ENCODE results near the gene EPOP. TPM values are rescaled to one million over a fixed set of nuclear protein-coding genes. Genes with fewer than 3 reads are reported as not detected.

The EPOP gene
- total and polyA plus RNA-seq, 2 of the 13 experiments (the other 11 are each of a cell fraction or from before 2014, with no cell fraction given) = 14.7 to 37.8 TPM

DNA sequence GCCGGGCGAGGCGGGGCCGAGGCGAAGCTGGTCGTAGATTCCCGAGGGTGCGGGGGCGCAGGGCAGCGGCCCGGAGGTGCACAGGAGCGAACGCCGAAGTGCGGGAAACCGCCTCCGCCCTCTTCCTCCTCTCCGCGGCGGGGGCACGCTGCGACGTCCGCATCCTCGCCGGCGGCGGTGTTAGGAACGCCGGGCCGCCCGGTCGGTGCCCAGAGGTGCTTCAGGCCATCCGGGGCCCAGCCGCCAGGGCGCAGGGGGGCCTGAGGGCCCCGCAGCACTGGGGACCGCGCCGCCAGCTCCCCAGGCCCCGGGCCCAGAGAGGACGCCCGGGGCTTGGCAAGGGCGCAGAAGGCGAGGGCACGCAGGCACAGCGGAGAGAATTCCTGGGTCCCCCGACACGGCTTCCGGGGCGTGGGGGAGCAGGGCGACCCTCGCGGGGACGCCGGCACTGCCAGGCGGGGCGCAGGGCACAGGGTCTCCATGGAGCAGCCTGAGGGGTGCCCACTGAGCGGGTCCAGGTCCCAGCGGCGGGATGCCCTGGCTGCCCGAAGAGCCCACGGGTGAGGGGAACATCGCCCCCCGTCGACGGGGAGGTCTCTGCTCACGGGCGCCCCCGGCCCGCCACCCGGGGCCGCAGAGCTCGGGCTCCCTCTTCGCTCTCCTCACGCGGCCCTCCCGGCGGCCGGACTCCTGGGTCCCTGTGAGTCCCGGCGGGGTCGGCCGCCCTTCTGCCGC lies 576 bp downstream of the EPOP start (continued):
- TF ChIP-seq, protein P1, sequence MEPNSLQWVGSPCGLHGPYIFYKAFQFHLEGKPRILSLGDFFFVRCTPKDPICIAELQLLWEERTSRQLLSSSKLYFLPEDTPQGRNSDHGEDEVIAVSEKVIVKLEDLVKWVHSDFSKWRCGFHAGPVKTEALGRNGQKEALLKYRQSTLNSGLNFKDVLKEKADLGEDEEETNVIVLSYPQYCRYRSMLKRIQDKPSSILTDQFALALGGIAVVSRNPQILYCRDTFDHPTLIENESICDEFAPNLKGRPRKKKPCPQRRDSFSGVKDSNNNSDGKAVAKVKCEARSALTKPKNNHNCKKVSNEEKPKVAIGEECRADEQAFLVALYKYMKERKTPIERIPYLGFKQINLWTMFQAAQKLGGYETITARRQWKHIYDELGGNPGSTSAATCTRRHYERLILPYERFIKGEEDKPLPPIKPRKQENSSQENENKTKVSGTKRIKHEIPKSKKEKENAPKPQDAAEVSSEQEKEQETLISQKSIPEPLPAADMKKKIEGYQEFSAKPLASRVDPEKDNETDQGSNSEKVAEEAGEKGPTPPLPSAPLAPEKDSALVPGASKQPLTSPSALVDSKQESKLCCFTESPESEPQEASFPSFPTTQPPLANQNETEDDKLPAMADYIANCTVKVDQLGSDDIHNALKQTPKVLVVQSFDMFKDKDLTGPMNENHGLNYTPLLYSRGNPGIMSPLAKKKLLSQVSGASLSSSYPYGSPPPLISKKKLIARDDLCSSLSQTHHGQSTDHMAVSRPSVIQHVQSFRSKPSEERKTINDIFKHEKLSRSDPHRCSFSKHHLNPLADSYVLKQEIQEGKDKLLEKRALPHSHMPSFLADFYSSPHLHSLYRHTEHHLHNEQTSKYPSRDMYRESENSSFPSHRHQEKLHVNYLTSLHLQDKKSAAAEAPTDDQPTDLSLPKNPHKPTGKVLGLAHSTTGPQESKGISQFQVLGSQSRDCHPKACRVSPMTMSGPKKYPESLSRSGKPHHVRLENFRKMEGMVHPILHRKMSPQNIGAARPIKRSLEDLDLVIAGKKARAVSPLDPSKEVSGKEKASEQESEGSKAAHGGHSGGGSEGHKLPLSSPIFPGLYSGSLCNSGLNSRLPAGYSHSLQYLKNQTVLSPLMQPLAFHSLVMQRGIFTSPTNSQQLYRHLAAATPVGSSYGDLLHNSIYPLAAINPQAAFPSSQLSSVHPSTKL (CRISPR knock-in tag; IDR thresholded peaks at IDR 0.05) = 0 out of 2 replicates have a peak, but pooled peaks have one; percentile 4
- no peak; the same call in 1 of the 2 replicates for TF ChIP-seq HOXD1 (CRISPR knock-in tag; IDR thresholded peaks at IDR 0.05)
- TF ChIP-seq GZF1 (CRISPR knock-in tag; IDR thresholded peaks at IDR 0.05) = no peak
- no peak for TF ChIP-seq ZNF136 (CRISPR knock-in tag; IDR thresholded peaks at IDR 0.05; ENCODE audit: low read depth)
- no peak for TF ChIP-seq REXO4 (CRISPR knock-in tag; IDR thresholded peaks at IDR 0.05; ENCODE audit: borderline replicate concordance)
- TF ChIP-seq ZNF343 (CRISPR knock-in tag; IDR thresholded peaks at IDR 0.05) = 0 out of 2 replicates have a peak, but pooled peaks have one; percentile 39
- no peak for TF ChIP-seq MIXL1 (CRISPR knock-in tag; IDR thresholded peaks at IDR 0.05)
- no peak for TF ChIP-seq ARHGAP35 (CRISPR knock-in tag; IDR thresholded peaks at IDR 0.05; ENCODE audit: borderline replicate concordance)
- TF ChIP-seq RARA (CRISPR knock-in tag; IDR thresholded peaks at IDR 0.05) = no peak
- TF ChIP-seq HNRNPLL (IDR thresholded peaks at IDR 0.05; ENCODE audit: low read depth, low read length, poor library complexity, severe bottlenecking) = no peak
- TF ChIP-seq ZNF180 (CRISPR knock-in tag; IDR thresholded peaks at IDR 0.05; ENCODE audit: borderline replicate concordance, low read depth) = no peak
- TF ChIP-seq FOXC1 (CRISPR knock-in tag; IDR thresholded peaks at IDR 0.05; ENCODE audit: borderline replicate concordance) = no peak
- TF ChIP-seq, protein P2, sequence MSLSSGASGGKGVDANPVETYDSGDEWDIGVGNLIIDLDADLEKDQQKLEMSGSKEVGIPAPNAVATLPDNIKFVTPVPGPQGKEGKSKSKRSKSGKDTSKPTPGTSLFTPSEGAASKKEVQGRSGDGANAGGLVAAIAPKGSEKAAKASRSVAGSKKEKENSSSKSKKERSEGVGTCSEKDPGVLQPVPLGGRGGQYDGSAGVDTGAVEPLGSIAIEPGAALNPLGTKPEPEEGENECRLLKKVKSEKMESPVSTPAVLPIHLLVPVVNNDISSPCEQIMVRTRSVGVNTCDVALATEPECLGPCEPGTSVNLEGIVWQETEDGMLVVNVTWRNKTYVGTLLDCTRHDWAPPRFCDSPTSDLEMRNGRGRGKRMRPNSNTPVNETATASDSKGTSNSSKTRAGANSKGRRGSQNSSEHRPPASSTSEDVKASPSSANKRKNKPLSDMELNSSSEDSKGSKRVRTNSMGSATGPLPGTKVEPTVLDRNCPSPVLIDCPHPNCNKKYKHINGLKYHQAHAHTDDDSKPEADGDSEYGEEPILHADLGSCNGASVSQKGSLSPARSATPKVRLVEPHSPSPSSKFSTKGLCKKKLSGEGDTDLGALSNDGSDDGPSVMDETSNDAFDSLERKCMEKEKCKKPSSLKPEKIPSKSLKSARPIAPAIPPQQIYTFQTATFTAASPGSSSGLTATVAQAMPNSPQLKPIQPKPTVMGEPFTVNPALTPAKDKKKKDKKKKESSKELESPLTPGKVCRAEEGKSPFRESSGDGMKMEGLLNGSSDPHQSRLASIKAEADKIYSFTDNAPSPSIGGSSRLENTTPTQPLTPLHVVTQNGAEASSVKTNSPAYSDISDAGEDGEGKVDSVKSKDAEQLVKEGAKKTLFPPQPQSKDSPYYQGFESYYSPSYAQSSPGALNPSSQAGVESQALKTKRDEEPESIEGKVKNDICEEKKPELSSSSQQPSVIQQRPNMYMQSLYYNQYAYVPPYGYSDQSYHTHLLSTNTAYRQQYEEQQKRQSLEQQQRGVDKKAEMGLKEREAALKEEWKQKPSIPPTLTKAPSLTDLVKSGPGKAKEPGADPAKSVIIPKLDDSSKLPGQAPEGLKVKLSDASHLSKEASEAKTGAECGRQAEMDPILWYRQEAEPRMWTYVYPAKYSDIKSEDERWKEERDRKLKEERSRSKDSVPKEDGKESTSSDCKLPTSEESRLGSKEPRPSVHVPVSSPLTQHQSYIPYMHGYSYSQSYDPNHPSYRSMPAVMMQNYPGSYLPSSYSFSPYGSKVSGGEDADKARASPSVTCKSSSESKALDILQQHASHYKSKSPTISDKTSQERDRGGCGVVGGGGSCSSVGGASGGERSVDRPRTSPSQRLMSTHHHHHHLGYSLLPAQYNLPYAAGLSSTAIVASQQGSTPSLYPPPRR (CRISPR knock-in tag; IDR thresholded peaks at IDR 0.05; ENCODE audit: borderline replicate concordance) = no peak
- TF ChIP-seq MYNN (CRISPR knock-in tag; IDR thresholded peaks at IDR 0.05; ENCODE audit: low read depth) = no peak
- no peak for TF ChIP-seq ZNF704 (CRISPR knock-in tag; IDR thresholded peaks at IDR 0.05; ENCODE audit: borderline replicate concordance)
- TF ChIP-seq ZNF264 (CRISPR knock-in tag; IDR thresholded peaks at IDR 0.05) = 0 out of 2 replicates have a peak, but pooled peaks have one; percentile 22
- TF ChIP-seq ZNF747 (CRISPR knock-in tag; IDR thresholded peaks at IDR 0.05; ENCODE audit: borderline replicate concordance) = peak; percentile 36; the same call in 1 of the 2 replicates
- no peak for TF ChIP-seq ARNTL (CRISPR knock-in tag; IDR thresholded peaks at IDR 0.05)
